PC-9 (cell line): Measurements from ENCODE around the gene ME3. TPM values are rescaled to one million over a fixed set of nuclear protein-coding genes. Genes with fewer than 3 reads are reported as not detected.

Experiments
- BruUV-seq: library from RNA; stranded (reverse); fragments of 400-500 nt; replicated peaks from 2 replicates; lab custom pipeline; 2021; lab: Mats Ljungman, UMichigan
- CTCF ChIA-PET: fragments of 300-600 bp; sonication (Branson Sonifier 250); formaldehyde crosslinking; loops from one replicate; lab custom pipeline; 2022; ENCODE audit warnings: antibody characterized with exemption; lab: Charles Lee
- POLR2A ChIA-PET: fragments of 300-600 bp; sonication (Branson Sonifier 250); formaldehyde crosslinking; loops from one replicate; lab custom pipeline; 2022; ENCODE audit warnings: antibody characterized with exemption; ENCODE audit not compliant: unreplicated experiment; lab: Charles Lee
- DNase-seq, 2 experiments: peaks; one replicate each; pipeline versions ENCODE4 v3.0.0 to v3.0.0-alpha.2; 2015 to 2022; ENCODE audit warnings: mixed read lengths in 1 of 2
- H2AFZ ChIP-seq: fragments of 200-600 bp; sonication (generic); 2 replicates; pipeline ENCODE4 v1.8.1; 2017; ENCODE audit warnings: antibody characterized with exemption
- H3F3A ChIP-seq: fragments of 200-600 bp; sonication (generic); 2 replicates; pipeline ENCODE4 v1.8.1; 2017; ENCODE audit warnings: antibody characterized with exemption, mild to moderate bottlenecking, low read depth; ENCODE audit not compliant: insufficient read depth
- H3K27ac ChIP-seq: fragments of 200-600 bp; sonication (generic); 2 replicates; pipeline ENCODE4 v1.6.1; 2016; ENCODE audit warnings: mixed run types
- H3K27me3 ChIP-seq: fragments of 200-600 bp; sonication (generic); 2 replicates; pipeline ENCODE4 v1.6.1; 2016; ENCODE audit warnings: low read depth, mixed run types; ENCODE audit not compliant: insufficient read depth
- H3K36me3 ChIP-seq: fragments of 200-600 bp; sonication (generic); 2 replicates; pipeline ENCODE4 v1.6.1; 2016; ENCODE audit warnings: low read depth, mixed run types
- H3K4me1 ChIP-seq: fragments of 200-600 bp; sonication (generic); replicated peaks from 2 replicates; pipeline ENCODE4 v1.6.1; 2016; ENCODE audit warnings: mixed run types; ENCODE audit not compliant: insufficient read depth
- H3K4me2 ChIP-seq: fragments of 200-600 bp; sonication (generic); 2 replicates; pipeline ENCODE4 v1.6.1; 2017; ENCODE audit warnings: mixed run types
- H3K4me3 ChIP-seq: fragments of 200-600 bp; sonication (generic); 2 replicates; pipeline ENCODE4 v1.6.1; 2016; ENCODE audit warnings: mixed run types
- H3K79me2 ChIP-seq: fragments of 200-600 bp; sonication (generic); 2 replicates; pipeline ENCODE4 v1.6.1; 2017; ENCODE audit warnings: low read depth, mixed run types
- H3K9me2 ChIP-seq: fragments of 200-600 bp; sonication (generic); 2 replicates; pipeline ENCODE4 v1.8.1; 2017; ENCODE audit warnings: mild to moderate bottlenecking; ENCODE audit not compliant: insufficient read depth
- H3K9me3 ChIP-seq: fragments of 200-600 bp; sonication (generic); 2 replicates; pipeline ENCODE4 v1.8.1; 2016; ENCODE audit warnings: low read depth; ENCODE audit not compliant: insufficient read depth
- H4K20me1 ChIP-seq: fragments of 200-600 bp; sonication (generic); 2 replicates; pipeline ENCODE4 v1.8.1; 2017; ENCODE audit not compliant: insufficient read depth
- CTCF ChIP-seq: fragments of 200-600 bp; sonication (generic); conservative IDR thresholded peaks from 2 replicates; pipeline ENCODE4 v1.6.1; 2017; ENCODE audit warnings: mixed run types, antibody characterized with exemption, mild to moderate bottlenecking, moderate library complexity
- EZH2 ChIP-seq: fragments of 200-600 bp; sonication (generic); IDR thresholded peaks from 2 replicates; pipeline ENCODE4 v1.8.0; 2017; ENCODE audit warnings: antibody characterized with exemption, low read depth
- intact Hi-C: fragments of 100-400 bp; cut with micrococcal nuclease; formaldehyde crosslinking; loops from one replicate; pipeline ENCODE4 v1.10.0; 2022; ENCODE audit not compliant: unreplicated experiment
- total RNA-seq: library from RNA; stranded (reverse); gene quantifications from 2 replicates; pipeline ENCODE4 v1.2.3, GENCODE V29; 2021

ME3 gene
- total RNA-seq, 1 experiment from 2014 or later = 34.0 TPM

DNA sequence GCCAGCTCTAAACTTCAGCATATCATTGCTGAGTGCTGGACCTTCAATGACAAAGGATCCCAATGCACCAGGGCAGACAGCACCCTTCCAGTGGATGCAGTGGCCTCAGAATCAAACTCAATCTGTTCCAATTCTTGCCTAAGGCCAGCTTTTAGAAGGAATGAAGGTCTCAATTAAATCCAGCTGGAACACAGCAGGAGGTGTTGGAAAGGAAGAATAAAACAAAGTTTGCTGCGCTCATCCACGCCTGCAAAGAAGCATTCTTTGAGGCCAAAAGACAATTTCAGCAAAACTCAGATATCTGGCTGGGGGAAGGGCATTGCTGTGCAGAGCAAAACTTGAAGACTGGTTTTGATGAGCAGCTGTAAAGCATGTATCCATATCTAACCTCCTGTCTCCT is 177.1 kb downstream of the ME3 start:
- H3K36me3 ChIP-seq = no peaks in the 10 kb centered on the region; the same call in 1 of the 2 replicates
- H3K27ac ChIP-seq = no peak overlapping the region
- intact Hi-C loops = loop anchor here (5.0 kb wide), 1 partner anchor 422 kb away; no protein-coding TSS in a partner anchor
- DNase-seq = no peak
- no peak for TF ChIP-seq CTCF
- TF ChIP-seq EZH2 = no peak
- H3K9me3 ChIP-seq = no peaks in the 10 kb centered on the region
- H3F3A ChIP-seq = peaks cover 37% of the 10 kb centered on the region
- peaks cover 49% of the 10 kb centered on the region for H3K4me1 ChIP-seq
- no TSS peak for BruUV-seq
- H3K79me2 ChIP-seq = no peaks in the 10 kb centered on the region
- CTCF ChIA-PET = no interaction called here
- no peak overlapping the region for H3K4me2 ChIP-seq
- no peaks in the 10 kb centered on the region for H3K9me2 ChIP-seq
- no peaks in the 10 kb centered on the region for H4K20me1 ChIP-seq
- no peaks in the 10 kb centered on the region for H3K27me3 ChIP-seq
- no peak overlapping the region for H2AFZ ChIP-seq
- H3K4me3 ChIP-seq = no peak overlapping the region
- POLR2A ChIA-PET = no interaction called here

DNA sequence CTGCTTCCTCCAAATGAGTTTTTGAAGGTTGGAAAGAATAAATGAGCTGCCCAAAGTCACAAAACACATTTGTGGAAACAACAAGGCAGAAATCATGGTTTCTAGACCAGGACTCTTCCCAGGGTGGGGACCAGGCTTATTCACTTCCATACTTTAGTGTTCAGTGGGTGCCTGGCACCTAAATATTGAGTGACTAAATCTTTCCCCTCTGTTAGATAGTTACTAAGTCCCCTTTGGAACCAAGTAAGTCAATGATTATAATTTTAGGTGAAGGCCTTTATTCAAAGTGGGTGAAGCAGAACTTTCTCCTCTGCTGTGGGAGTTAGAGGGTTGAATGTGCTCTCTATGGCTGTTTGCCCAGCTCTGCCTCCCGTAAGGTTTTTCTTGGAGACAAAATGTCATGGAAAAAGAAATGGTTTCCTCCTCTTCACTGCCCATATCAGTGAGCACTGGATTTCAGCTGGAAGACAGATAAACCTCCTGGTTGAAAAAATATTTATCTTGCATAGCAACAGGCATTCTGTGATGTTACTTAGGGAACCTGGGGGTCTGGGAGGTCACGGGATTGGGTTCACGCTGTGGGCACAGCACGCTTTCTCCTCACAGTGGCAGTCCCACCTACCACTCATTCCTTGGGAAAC is 179.9 kb downstream of the ME3 start:
- Histone ChIP-seq H3K79me2 (no peaks in the 10 kb centered on the region), H3K4me1 (peaks cover 20% of the 10 kb centered on the region), H4K20me1 (no peaks in the 10 kb centered on the region), H3K9me3 (no peaks in the 10 kb centered on the region), H3K27me3 (no peaks in the 10 kb centered on the region), H3K27ac (no peak overlapping the region), H3K4me2 (no peak overlapping the region), H3K36me3 (no peaks in the 10 kb centered on the region; the same call in 1 of the 2 replicates), H3F3A (peaks cover 12% of the 10 kb centered on the region; the same call in 1 of the 2 replicates), H2AFZ (no peak overlapping the region), H3K9me2 (no peaks in the 10 kb centered on the region), H3K4me3 (no peak overlapping the region)
- ChIA-PET CTCF (interaction anchor here (0.6 to 1.2 kb wide), 2 partner anchors 15 to 63 kb away, joined by 3 to 4 read pairs; no protein-coding TSS in a partner anchor), POLR2A (no interaction called here)
- TF ChIP-seq EZH2 = no peak
- TF ChIP-seq CTCF = no peak
- intact Hi-C loops = no loop called here
- no TSS peak for BruUV-seq
- no peak for DNase-seq

- TF ChIP-seq EZH2 = no peak
- no peak for TF ChIP-seq CTCF
- BruUV-seq = no TSS peak
- POLR2A ChIA-PET = interaction anchor here (0.7 kb wide), 1 partner anchor 205 kb away, joined by 3 read pairs; no protein-coding TSS in a partner anchor
Measured at GRCh38 chr11:86491027-86491426, 181.4 kb downstream of the ME3 start.

More at GRCh38 chr11:86491027-86491426, 181.4 kb downstream of the ME3 start:
- no peaks in the 10 kb centered on the region for H3K27me3 ChIP-seq
- H2AFZ ChIP-seq = no peak overlapping the region
- peaks cover 20% of the 10 kb centered on the region for H3K4me1 ChIP-seq
- no peaks in the 10 kb centered on the region; the same call in 1 of the 2 replicates for H3K36me3 ChIP-seq
- H3K9me3 ChIP-seq = no peaks in the 10 kb centered on the region
- intact Hi-C loops = no loop called here
- no peak overlapping the region for H3K4me3 ChIP-seq
- CTCF ChIA-PET = no interaction called here
- H3F3A ChIP-seq = peaks cover 7% of the 10 kb centered on the region; the same call in 1 of the 2 replicates
- H3K9me2 ChIP-seq = no peaks in the 10 kb centered on the region
- no peaks in the 10 kb centered on the region for H4K20me1 ChIP-seq
- no peaks in the 10 kb centered on the region for H3K79me2 ChIP-seq
- no peak overlapping the region for H3K4me2 ChIP-seq
- DNase-seq = no peak
- H3K27ac ChIP-seq = no peak overlapping the region
